Measurements from ENCODE around the gene EMP1.

Gene EMP1

DNA sequence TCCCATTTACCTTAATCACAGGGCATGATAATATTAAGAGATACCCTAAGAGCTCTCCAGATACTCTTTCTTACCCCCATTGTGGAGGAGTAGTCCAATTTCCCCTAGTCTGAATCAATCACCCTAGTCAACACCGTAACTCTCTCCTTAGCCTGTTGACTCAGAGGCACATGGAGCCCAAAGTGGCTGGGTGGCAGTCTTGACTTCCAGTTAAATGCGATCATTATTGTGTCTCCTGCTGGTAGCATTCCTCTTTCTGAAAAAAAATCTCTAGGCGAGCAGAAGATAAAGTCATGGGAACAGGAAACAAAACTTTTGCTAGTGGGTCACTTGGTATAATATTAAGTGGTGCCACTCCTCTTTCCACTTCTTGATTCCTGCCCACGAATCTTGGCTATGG is 46.4 kb downstream of the EMP1 start:
- no peak for DNase-seq
- peaks cover 11% of the 10 kb centered on the region for H3K27me3 Mint-ChIP-seq (ENCODE audit: low read depth, poor library complexity)
- no peak overlapping the region for H3K4me3 Mint-ChIP-seq
- H3K36me3 Mint-ChIP-seq (ENCODE audit: low read depth), result no peaks in the 10 kb centered on the region
- H3K4me1 Mint-ChIP-seq, result no peaks in the 10 kb centered on the region
- H3K27ac Mint-ChIP-seq, result no peak overlapping the region
- TF ChIP-seq, protein P1, sequence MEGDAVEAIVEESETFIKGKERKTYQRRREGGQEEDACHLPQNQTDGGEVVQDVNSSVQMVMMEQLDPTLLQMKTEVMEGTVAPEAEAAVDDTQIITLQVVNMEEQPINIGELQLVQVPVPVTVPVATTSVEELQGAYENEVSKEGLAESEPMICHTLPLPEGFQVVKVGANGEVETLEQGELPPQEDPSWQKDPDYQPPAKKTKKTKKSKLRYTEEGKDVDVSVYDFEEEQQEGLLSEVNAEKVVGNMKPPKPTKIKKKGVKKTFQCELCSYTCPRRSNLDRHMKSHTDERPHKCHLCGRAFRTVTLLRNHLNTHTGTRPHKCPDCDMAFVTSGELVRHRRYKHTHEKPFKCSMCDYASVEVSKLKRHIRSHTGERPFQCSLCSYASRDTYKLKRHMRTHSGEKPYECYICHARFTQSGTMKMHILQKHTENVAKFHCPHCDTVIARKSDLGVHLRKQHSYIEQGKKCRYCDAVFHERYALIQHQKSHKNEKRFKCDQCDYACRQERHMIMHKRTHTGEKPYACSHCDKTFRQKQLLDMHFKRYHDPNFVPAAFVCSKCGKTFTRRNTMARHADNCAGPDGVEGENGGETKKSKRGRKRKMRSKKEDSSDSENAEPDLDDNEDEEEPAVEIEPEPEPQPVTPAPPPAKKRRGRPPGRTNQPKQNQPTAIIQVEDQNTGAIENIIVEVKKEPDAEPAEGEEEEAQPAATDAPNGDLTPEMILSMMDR (IDR thresholded peaks at IDR 0.05), result no peak
- H3K9me3 Mint-ChIP-seq, result no peaks in the 10 kb centered on the region

DNA sequence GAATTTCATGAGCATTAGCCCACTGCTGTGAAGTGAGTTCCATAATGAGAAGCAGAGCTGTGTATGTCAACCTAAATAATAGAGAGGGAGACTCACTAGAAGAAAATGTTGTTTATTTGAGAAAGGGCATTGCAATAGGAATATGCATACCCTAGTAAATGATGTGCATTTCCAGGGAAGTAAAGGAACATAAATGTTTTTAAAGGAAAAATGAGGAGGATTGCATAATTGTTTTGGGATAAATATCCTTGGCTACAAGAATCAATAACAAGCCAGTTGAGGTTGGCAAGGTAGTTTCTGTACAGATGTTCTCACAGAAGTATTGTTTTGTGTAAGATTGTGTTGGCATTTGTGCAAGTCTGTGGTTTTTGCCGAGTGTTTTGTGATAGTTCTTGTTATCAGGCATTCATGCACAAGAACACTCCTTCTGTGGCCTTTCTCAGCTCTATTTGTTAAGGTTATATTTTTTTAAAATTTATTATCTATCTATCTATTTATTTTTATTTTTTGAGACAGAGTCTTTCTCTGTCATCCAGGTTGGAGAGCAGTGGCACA is 47.1 kb downstream of the EMP1 start:
- Mint-ChIP-seq H3K36me3 (ENCODE audit: low read depth) (no peaks in the 10 kb centered on the region), H3K9me3 (no peaks in the 10 kb centered on the region), H3K27ac (no peak overlapping the region), H3K4me1 (no peaks in the 10 kb centered on the region), H3K27me3 (ENCODE audit: low read depth, poor library complexity) (peaks cover 11% of the 10 kb centered on the region), H3K4me3 (no peak overlapping the region)
- TF ChIP-seq, protein P1 (IDR thresholded peaks at IDR 0.05), result no peak
- no peak for DNase-seq

DNA sequence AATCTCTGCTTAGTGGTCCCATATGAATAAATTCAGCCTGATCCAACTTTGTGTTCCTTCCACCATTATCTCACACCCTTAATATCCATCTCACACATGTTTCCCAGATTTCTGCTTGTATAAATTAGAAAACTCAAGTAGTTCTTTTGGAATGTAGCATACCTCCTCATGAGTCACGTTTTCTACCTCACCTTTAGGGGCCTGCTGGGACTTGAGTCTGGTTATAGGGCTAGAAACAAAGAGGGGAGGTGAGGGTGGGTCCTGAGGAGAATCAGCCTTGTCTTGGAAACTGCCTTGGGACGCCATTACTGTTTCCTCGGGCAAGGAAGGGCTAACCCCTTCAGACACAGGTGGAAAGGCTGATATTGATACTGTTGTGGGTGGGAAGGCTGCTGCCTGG is 51.1 kb downstream of the EMP1 start:
- Mint-ChIP-seq H3K36me3 (ENCODE audit: low read depth) (no peaks in the 10 kb centered on the region), H3K27me3 (ENCODE audit: low read depth, poor library complexity) (peaks cover 8% of the 10 kb centered on the region), H3K9me3 (no peaks in the 10 kb centered on the region), H3K4me1 (no peaks in the 10 kb centered on the region), H3K27ac (no peak overlapping the region), H3K4me3 (no peak overlapping the region)
- TF ChIP-seq, protein P1 (IDR thresholded peaks at IDR 0.05), result no peak
- DNase-seq, result no peak

DNA sequence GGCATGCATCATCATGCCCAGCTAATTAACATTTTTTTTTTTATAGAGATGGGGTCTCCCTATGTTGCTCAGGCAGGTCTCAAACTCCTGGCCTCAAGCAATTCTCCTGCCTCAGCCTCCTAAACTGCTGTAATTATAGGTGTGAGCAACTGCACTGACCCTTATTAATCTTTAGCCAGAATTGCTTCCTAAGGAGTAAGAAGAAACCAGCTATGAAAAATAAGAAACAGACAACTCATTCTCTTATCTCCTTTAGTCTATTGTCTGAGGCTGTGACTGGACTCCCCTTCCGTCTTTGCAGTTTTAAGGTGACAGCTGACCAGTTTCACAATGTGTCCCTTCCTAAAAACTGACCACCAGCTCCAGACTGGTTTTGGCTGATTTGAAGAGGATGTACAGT is 52.4 kb downstream of the EMP1 start:
- H3K9me3 Mint-ChIP-seq, result no peaks in the 10 kb centered on the region
- H3K27ac Mint-ChIP-seq, result no peak overlapping the region
- H3K27me3 Mint-ChIP-seq (ENCODE audit: low read depth, poor library complexity), result peaks cover 2% of the 10 kb centered on the region
- no peaks in the 10 kb centered on the region for H3K4me1 Mint-ChIP-seq
- H3K36me3 Mint-ChIP-seq (ENCODE audit: low read depth), result no peaks in the 10 kb centered on the region
- TF ChIP-seq, protein P1 (IDR thresholded peaks at IDR 0.05), result no peak
- H3K4me3 Mint-ChIP-seq, result no peak overlapping the region
- DNase-seq, result no peak

DNA sequence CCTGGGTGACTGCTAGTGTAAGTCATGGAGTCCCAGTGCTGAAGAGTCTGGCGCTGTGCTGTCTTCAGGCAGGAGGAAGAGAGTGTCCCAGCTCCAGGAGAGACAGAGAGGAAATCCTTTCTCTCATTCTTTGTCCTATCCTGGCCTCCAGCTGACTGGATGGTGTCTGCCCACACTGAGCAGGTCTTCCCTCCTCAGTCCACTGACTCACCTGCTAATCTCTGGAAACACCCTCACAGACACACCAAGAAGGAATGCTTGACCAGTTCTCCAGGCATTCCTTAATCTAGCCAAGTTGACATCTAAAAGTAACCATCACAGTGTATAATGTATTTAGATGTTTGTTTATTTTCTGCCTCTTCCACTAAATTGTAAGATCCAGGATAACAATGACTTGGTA is 53.9 kb downstream of the EMP1 start:
- Mint-ChIP-seq H3K9me3 (no peaks in the 10 kb centered on the region), H3K4me3 (no peak overlapping the region), H3K27ac (no peak overlapping the region), H3K36me3 (ENCODE audit: low read depth) (no peaks in the 10 kb centered on the region), H3K4me1 (peaks cover 4% of the 10 kb centered on the region), H3K27me3 (ENCODE audit: low read depth, poor library complexity) (no peaks in the 10 kb centered on the region)
- TF ChIP-seq, protein P1 (IDR thresholded peaks at IDR 0.05), result no peak
- DNase-seq, result no peak

DNA sequence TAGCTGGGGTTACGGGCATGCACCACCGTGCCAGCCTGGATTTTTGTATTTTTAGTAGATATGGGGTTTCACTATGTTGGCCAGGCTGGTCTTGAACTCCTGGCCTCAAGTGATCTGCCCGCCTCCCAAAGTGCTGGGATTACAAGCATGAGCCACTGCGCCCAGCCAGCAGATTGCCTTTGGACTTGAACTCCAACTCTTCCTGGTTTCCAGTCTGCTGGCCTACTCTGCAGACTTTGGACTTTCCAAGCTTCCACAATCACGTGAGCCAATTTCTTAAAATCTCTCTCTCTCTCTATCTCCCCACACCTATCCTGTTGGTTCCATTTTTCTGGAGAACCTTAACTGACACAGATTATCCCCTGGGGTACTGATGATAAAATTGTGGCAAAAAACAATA is 55.0 kb downstream of the EMP1 start:
- TF ChIP-seq, protein P1 (IDR thresholded peaks at IDR 0.05), result no peak
- Mint-ChIP-seq H3K4me3 (no peak overlapping the region), H3K4me1 (peaks cover 14% of the 10 kb centered on the region), H3K27me3 (ENCODE audit: low read depth, poor library complexity) (peaks cover 4% of the 10 kb centered on the region), H3K36me3 (ENCODE audit: low read depth) (no peaks in the 10 kb centered on the region), H3K27ac (no peak overlapping the region), H3K9me3 (no peaks in the 10 kb centered on the region)
- DNase-seq, result no peak
